ENCODE data around the gene TSN.

DNA sequence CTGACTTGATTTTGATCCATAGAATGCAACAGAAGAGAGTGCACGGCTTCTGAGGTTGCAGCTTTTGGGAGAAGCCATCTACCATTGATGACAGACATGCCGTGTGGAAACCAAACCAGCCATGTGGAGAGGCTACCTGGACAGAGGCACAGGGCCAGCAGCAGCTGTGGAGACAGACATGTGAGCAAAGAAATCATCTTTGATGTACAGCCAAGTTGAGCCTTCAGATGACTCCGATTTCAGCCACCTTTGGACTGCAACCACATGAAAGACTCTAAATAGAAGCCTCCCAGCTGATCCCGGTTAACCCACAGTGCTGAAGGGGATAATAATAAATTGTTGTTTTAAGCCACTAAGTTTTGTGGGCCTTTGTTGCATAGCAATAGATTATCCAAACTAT lies 54.2 kb downstream of the TSN start:
- TF ChIP-seq, protein P1, sequence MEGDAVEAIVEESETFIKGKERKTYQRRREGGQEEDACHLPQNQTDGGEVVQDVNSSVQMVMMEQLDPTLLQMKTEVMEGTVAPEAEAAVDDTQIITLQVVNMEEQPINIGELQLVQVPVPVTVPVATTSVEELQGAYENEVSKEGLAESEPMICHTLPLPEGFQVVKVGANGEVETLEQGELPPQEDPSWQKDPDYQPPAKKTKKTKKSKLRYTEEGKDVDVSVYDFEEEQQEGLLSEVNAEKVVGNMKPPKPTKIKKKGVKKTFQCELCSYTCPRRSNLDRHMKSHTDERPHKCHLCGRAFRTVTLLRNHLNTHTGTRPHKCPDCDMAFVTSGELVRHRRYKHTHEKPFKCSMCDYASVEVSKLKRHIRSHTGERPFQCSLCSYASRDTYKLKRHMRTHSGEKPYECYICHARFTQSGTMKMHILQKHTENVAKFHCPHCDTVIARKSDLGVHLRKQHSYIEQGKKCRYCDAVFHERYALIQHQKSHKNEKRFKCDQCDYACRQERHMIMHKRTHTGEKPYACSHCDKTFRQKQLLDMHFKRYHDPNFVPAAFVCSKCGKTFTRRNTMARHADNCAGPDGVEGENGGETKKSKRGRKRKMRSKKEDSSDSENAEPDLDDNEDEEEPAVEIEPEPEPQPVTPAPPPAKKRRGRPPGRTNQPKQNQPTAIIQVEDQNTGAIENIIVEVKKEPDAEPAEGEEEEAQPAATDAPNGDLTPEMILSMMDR (IDR thresholded peaks at IDR 0.05; ENCODE audit: insufficient read depth, low read length) = no peak
- TF ChIP-seq POLR2AphosphoS5 (IDR thresholded peaks at IDR 0.05; ENCODE audit: low read depth) = no peak
